HG03342 (cell line): ENCODE measurements around the gene MIPEP.

ENCODE experiments used
- ATAC-seq: cut with Tn5 transposase; IDR thresholded peaks from one replicate; pipeline ENCODE4 v1.9.1; 2021; ENCODE audit warnings: mild to moderate bottlenecking, moderate library complexity; ENCODE audit not compliant: unreplicated experiment

MIPEP gene

DNA sequence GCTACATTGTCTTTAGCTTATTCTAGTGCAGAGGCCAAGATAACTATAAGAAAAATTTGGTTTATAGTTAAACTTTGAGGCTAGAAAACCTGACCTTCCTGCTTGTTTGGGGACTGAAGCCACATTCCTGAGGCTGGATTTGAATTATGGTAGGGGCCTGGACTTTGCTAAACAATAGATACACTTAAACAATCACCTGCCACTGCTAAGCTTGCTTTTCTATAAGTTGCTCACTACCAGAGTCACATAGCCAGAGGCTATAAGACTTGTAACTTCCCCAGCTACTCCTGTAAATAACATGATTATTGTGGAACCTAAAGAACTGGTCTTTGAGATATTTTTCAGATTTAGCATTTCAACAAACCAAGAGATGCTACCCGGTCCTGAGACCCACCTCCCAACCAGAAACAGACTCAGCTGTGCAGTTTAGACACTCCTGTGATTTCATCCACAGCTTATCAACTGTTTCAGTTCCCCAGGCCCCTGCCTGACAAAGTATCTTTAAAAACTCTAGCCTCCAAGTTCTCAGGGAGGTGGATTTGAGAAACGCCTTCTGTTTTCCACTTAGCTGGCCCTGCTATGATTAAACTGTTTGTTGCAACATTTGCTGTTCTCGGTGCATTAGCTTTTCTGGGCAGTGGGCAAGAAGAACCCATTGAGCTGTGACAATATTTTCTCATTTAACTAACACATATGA is 77.7 kb downstream of the MIPEP start:
- no peak for ATAC-seq

DNA sequence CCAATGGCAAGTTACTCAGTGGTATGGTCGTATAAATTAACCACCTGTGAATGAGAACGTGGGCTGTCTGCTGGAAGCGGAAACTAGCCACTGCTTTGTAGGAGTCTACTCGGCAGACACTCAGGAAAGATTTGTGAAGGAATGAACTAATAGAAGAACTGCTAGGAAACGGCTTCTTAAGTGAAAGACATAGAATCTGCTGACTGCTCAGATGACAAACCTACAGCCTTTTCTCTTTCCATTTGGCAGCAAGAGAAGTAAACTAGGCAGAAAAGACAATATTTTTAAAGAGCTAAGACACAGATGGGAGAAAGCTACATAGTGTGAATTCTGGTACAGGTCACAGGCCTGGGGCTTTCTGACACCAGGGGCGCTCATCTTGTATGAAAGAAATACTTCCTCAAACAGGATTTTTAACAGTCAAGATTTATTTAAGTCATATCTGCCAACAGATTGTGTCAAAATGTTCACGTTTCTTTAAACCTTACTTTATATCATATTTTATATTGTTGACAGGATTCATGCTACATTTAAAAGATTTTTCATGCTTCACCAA is 78.4 kb downstream of the MIPEP start:
- peak; percentile 40 for ATAC-seq

DNA sequence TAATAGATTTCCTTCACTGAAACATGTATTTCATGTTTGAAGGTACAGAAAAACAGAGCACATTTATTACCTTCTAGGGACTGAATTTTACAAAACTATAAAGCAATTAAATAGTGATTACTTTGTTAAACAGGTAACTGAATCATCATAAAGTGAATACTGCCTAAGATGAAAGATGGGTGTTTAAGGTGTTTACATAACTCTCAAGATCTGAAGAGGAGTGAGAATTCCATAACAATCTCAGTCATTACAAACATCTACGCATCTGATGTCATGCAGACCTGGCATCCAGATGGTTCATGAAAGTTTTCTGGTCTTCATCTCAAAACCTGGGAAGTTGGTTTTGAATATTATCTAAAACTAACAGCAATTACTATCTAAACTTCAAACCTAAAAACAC is 80.4 kb downstream of the MIPEP start:
- no peak for ATAC-seq

DNA sequence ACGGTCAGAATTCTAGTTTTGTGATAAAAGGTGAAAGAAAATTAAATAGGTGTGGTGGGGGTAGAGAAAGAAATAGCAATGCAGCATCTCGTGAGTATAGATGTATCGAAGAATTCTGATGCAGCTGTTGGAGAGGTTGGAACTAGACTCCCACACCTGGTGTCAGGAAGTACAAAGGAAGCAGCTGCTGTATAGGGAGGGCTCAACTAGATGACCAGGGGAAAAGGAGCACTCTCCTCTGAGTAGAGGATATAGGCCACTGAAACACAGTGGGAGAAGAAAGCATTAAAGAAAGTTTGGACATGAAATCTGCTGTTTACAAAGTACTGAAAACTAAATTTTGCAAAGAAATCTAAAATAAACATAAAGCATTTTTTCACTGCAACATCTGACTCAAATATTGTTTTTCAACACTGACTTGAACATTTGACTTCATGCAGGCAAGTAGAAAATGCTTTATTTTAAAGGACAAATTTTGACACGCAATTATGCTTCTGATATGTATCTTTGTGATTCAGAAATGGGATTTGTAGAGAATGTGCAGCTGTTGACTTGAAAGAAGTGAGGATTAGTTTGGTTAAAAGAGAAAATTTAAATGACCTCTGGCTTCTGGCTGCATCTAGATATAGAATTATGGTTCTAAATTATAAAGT is 82.2 kb downstream of the MIPEP start:
- ATAC-seq, result peak; percentile 10

DNA sequence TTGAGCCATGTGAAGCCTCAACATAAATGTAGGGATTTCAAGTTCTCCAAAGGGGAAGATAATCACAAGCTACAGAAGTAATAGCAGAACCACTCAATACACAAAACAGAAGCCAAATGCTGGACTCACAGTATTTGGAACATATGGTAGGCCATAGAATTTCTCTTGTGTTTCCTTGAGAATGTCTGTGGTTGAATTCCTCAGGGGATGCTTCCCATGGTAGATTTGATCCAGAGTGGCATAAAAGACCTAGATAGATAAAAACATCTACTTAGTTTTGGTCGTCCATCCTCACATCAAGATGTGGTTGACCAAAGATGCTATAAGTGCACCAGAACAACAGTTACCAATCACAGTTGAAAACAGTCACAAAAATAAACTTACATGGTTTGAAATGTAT is 83.4 kb downstream of the MIPEP start:
- no peak for ATAC-seq

DNA sequence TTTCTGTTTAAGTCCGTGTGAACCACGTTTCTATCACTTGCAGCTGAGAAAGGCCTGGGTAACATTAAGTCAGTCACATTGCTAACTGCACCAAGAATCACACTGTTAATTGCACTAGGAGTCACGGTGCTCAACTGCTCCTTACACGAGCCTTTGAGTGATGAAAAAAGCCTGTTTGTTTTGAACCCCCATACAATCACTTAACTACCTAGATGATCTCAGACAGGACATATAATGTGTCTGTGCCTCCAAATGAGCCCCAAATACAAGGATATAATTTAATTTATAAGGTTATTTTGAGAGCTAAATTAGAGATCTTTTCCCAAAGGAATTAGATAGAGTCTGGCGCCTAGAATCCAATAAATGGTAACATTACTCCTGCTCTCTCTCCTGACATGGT is 84.1 kb downstream of the MIPEP start:
- ATAC-seq, result no peak

DNA sequence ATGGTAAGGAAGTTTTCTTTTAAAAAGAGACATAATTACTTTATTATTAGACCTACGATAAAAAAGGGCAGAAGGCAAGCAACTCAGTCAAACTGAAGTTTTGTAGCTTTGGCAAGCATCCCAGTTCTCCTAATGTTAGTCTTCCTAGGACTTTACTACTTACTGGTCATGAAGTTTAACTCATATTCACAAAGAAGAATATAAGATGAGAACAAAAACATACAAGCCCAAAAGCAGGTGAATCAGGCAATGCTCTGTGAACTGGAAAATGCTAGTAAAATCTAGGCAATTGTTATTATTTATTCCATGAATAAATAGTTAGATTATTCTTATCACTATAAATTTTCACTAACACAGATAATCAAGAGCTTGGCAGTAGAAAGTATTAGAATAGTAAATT is 85.0 kb downstream of the MIPEP start:
- ATAC-seq, result no peak

DNA sequence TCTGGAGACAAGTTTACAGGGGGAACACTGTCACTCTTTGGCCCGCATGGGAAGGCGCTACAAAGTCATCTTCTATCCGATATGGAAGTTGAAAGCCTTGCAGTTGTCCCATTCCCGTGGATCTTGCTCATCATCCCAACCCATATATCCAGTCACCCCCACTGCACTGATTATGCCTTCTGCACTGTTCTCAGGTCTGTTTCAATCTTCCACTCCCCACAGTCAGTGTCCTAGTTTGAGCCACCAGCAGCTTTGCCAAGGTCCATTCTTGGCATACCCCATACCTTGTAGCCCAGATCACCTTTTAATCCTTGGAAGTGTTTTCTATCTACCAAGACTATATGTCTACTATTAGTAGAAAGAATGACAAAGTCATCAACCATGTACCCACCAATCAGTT is 88.1 kb downstream of the MIPEP start:
- no peak for ATAC-seq

DNA sequence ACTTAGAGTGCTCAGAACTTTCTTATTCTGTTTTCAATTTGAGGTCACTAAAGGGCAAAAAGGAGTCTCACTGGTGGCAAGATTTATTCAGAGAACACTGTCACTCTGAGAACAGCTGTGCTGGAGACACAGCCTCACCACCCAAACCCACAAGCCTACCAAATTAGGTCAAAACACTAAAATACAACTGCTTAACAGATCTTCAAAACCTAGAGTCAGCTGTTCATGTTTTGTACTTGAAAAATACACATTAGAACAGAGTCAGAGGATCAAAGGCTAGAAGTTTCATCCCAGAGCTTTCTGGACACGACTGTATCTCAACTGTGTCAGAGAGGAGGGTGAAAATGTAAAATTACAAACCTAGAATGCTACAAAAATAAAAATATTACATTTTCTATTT is 89.3 kb downstream of the MIPEP start:
- peak; percentile 92 for ATAC-seq

DNA sequence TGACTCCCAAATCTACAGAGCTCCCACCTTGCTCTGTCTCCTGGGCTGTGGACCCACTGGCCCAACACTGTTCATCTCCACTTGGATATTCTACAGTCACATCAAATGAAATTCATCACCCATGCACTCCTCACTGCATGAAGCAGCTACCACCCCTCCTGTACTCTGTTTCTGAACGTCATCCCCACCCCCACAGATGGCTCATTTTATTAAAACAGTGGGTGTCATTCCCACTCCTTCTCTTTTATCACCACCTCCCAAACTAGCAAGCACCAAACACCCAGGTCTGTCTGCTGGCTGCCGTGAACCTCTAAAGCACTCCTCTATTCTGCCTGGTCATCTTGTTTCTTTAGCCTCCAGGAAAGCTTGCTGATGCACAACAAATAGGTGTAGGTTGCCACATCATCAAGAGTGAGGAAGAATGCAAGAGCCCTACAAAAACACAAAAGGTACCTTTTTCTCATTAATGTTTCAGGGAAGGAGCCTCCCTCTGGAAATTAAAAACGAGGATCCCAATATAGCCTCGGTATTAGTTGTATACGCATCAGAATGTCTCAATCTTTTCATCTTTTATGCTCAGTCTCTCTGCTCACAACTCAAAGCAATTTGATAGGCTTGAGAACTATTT is 91.8 kb downstream of the MIPEP start:
- ATAC-seq, result no peak

DNA sequence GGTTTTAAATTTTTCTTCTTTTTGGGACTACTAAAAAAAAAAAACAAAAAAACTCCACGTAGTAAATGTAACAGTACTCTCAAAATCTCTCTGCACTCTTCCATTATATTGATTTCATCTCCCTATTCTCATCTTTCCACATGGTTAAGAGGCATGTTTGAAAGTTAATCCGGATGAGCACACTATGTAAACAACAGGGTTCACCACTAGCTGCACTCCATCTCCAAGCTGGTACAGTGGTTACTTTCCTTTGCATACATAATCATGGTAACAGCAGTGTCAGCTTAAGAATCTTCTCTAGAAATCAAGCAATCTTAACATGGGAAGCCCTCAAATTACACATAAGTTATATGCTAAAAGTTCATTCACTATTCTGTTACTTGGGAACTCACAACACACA is 92.6 kb downstream of the MIPEP start:
- ATAC-seq, result no peak

DNA sequence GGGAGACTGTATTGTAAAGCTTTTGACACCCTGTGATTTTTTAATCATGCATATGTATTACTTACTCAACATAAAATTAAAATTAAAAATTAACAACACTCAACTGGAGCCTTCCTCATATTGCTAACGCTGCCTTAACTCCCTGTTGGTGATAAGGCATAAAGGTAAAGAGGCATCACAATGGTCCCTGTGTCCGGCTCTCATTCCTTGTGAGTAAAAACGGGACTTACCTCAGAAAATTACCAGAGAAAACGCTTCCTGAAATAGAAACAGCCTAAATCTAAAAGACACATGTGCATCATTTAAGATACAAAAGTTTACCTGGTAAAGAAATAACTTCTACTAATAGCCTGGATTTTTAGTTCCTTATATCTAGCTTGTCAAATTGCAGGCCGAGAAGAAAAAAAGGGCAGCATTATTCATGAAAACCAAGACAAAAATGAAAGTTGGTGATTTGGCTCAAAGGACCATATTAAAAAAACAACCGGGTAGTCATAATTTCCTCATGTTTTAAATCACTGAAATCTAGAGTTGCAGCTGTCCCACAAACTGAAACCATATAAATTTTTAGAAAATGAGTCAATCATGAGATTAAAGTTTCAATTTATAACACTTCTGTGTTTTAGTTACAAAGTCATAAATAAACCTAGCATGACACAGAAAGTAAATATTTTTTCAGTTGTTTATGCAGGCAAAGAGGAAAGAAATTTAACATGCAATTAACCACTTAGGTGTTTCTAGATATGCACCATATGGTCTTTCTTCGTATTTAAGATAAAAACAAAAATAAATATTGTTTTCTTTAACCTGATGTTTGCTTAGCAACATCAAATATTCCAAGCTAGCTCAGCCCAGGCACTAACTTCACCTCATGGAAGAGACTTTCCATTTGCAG is 94.7 kb downstream of the MIPEP start:
- ATAC-seq, result no peak

DNA sequence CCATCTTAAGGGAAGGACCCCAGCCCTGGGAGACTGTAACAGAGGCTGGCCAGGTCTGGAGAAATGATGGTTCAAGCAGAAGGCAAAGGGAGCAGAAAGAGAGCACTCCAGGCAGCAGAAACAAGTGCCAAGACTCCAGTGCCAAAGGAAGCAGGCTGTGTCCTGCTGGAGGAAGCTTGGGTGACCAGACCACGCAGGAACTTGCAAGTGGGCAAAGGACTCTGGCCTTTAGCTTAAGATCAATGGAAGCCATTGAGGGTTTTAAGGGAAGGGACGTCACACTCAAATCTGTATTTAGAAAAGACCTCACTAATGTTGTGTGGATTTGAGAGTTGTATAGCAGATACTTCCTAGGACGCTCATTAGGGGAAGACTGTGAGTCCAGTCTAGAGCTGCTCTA is 95.5 kb downstream of the MIPEP start:
- no peak for ATAC-seq

DNA sequence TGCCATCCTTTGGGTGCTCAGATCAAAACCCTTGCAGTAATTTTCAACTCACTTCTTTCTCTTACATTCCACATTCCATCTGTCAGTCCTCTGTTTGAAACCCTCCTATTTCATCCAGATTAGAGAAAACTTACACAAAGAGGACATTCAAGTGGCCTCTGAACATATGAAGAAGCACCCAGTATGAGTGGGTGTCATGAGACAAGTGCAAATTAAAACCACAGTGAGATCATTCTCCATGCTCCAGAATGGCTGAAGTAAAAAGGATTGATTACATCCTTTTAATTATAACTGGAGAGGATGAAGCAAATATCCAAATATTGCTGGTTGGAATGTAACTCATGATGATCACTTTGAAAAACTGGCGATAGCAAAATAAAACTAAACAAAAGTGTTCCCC is 96.5 kb downstream of the MIPEP start:
- ATAC-seq, result no peak

DNA sequence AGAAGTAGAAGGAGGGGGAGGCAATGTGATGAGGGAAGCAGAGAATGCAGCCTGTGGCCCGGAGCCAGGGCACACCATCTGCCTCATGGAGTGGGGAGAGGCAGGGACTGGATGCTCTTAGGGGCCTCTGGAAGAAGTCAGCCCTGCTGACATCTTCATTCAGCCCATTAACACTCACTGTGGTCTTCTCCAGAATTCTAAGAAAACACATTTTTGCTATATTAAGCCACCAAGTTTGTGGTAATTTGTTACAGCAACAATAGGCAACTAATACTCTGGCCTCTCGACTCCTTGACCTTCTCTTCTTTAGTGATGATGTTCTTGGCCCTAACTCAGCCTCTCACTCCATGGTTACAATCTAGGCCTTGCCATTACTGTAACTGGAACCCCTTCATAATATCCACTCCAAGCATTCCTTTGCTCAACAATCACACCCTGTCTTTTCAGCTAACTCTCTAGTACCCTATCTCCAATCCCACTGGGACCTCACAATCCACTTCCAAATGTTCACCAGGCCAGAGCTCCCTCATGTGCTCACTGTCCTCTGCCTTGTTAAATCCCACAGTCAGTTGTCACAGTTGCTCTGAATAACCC is 98.5 kb downstream of the MIPEP start:
- ATAC-seq, result no peak

DNA sequence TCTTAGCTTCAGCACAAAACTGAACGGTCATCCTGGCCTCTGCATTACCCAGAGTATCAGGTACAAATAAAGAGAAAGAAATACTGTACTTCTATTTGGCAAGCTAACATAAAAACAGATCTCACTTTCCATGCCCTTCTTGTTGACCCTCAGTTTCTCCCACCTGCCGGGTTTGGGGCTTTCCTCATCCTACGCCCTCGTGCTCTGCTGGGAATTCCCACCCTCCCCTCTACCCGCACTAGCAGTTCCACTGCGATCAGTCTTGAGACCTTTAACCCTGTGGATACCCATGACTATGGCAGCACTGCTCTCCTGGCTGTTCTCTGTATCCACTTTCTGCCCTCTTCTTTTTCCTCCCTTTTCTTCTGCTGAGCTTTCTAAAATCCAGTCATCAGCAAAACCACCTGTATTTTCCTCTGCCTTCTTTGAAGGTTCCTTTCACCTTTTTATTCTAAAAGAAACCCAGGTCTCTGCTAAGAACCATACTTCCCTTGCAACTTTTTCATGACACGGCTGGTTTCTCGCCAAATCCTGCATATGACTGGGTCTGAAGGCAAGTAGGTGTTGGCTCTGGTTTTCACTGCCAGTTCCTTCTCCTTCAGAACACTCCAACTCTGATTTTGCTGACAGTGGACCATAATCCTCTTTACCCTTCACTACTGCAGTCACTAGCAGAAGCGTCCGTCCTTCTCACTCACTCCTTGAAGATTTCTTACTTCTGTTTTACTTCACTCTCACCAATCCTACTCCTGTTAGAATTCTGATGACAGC is 99.4 kb downstream of the MIPEP start:
- no peak for ATAC-seq

DNA sequence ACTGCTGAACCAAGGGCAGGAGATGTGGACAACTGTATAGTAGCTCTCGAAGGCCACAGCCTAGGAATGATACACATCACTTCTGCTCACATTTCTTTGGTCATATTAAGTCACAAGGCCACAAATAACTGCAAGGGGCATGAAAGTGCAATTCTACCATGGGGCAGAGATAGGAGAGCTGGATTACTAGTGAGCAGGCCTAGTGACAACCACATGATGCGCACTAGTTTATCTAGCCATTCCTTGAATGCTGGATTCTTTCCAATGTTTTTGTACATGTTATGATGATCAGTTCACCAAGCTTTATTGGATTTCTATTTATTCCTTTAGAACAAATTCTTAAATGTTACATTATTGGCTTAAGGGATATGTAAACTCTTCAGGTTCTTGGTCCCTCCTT is 100.7 kb downstream of the MIPEP start:
- no peak for ATAC-seq

DNA sequence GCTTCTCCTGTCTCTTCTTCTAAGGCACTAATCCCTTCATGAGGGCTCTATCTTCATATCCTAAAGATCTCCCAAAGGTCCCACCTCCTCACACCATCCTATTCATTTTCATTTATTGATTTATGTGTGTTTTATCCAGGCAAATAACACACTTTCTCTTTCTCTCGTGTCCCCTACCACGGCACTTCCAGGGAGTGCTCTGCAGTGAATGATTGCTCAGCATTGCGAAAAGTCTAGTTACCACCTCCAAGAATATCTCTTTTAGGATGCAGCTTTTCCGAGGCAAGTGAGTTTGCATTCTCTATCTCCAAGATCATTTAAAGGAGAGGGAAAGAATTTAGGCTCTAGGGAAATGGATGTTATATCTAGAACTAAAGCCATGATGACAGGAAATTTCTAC is 101.7 kb downstream of the MIPEP start:
- ATAC-seq, result no peak

DNA sequence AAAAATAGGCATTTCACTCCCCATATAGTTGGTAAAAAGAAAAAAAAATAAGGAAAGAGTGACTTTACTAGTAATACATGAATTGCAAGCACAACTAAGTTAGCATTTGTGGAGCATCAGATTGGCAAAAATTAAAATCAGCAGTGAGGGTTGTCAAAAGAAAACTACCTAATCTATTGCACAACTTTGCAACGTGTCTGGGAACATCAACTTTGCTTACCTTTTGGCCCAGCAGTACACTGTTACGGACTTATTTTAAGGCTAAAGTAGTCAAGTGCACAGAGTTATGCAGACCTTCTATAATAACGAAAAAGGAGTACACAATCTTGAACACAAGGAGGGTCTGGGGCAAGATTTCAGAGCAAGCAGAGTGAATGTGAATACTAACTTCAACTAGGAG is 102.6 kb downstream of the MIPEP start:
- no peak for ATAC-seq

DNA sequence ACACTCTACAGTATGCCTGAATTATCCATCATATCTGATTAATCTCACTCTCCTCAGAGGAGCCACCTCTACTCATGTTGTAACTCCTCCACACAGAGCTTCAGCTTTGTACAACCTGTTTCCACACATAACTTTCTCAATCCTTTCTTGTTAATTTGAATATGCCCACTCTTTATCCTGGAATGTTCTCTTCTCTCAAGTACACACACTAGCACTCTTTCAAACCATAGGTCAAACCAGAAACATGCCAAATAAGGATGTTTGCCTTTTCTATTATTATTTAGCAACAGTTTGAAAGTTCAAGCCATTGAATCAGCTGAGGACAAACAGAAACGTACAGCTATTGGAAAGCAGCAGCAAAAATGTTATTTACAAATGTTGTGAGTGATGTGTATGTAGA is 110.3 kb downstream of the MIPEP start:
- no peak for ATAC-seq
